Keratinocyte (primary cell): ENCODE measurements around the gene LRCH2.
"Not testable (repeated sequence)": the region's sequence is repeated elsewhere in the genome, so short reads cannot be mapped to it uniquely, and the experiment has no call there.

Source experiments
- CTCF ChIP-seq, 3 experiments: IDR thresholded peaks in 1 of 3; conservative IDR thresholded peaks in 1 of 3; optimal IDR thresholded peaks in 1 of 3; 2 replicates in 2 of 3; 3 replicates in 1 of 3; pipeline versions ENCODE3 to v1.5.1; 2011; ENCODE audit warnings: low read length in 3 of 3, mild to moderate bottlenecking in 3 of 3, moderate library complexity in 2 of 3, control low read depth in 1 of 3, inconsistent platforms in 1 of 3; ENCODE audit not compliant: insufficient read depth in 2 of 3; ENCODE audit errors: extremely low read depth in 1 of 3
- EZH2 ChIP-seq: IDR thresholded peaks from one replicate; pipeline ENCODE4 v1.6.1; 2012; ENCODE audit warnings: inconsistent platforms, mild to moderate bottlenecking, low read length, moderate library complexity

DNA sequence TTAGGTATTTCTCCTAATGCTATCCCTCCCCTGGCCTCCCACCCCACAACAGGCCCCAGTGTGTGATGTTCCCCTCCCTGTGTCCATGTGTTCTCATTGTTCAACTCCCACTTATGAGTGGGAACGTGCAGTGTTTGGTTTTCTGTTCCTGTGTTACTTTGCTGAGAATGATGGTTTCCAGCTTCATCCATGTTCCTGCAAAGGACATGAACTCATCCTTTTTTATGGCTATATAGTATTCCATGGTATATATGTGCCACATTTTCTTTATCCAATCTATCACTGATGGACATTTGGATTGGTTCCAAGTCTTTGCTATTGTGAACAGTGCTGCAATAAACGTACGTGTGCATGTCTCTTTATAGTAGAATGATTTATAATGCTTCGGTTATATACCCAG, 16.6 kb downstream of the LRCH2 start:
- TF ChIP-seq CTCF (optimal IDR thresholded peaks at IDR 0.05 in 1 of 3, IDR thresholded peaks at IDR 0.05 in 1 of 3, conservative IDR thresholded peaks at IDR 0.05 in 1 of 3; ENCODE audit: extremely low read depth in 1 of 3, insufficient read depth in 2 of 3, low read length in 3 of 3); EZH2: not testable (repeated sequence)
